ENCODE results near the gene MYO3B.

DNA sequence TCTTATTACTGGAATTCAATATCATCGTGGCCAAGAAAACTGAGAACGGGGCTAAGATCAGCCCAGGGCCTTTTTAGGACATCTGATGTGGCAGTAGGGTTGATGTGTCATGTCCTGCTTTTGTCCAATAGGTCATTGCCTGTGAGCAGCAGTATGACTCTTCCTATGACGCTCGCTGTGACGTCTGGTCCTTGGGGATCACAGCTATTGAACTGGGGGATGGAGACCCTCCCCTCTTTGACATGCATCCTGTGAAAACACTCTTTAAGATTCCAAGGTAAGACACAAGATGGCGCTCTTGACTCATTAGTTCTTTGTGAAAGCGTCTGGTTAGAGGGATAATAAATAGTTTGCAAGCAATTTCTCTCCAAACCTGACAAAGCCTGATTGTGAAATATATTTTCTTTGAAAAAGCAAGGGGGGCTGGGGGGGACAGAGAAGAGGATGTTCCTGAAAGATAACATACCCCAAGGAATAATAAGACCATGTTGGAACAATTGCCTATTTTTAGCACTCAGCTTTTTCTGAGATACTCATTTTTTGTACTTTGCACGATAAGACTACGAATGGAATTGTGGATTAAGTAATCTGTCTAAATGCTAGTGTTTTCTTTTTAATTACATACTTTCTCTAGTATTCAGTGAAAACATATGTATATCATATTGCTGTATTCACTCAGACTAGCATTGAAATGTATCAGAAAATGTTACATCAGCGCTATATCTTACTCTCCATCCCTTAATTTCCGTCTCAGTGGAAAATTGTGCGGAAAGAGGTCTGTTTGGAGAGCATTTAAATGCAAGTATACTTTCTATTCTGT, 58.1 kb downstream of the MYO3B start:
- peak; percentile 40 to 54 (median 51) for TF ChIP-seq CTCF (IDR thresholded peaks at IDR 0.05)
- TF ChIP-seq POLR2A (IDR thresholded peaks at IDR 0.05): no peak
- no peak for TF ChIP-seq EP300 (IDR thresholded peaks at IDR 0.05; ENCODE audit: low read depth)
- TF ChIP-seq POLR2AphosphoS5 (IDR thresholded peaks at IDR 0.05): no peak
